ENCODE results near the gene COL16A1. TPM values are rescaled to one million over a fixed set of nuclear protein-coding genes. Genes with fewer than 3 reads are reported as not detected.

Gene COL16A1
- total RNA-seq, 1 donor from 2014 or later: 1.9 TPM

DNA sequence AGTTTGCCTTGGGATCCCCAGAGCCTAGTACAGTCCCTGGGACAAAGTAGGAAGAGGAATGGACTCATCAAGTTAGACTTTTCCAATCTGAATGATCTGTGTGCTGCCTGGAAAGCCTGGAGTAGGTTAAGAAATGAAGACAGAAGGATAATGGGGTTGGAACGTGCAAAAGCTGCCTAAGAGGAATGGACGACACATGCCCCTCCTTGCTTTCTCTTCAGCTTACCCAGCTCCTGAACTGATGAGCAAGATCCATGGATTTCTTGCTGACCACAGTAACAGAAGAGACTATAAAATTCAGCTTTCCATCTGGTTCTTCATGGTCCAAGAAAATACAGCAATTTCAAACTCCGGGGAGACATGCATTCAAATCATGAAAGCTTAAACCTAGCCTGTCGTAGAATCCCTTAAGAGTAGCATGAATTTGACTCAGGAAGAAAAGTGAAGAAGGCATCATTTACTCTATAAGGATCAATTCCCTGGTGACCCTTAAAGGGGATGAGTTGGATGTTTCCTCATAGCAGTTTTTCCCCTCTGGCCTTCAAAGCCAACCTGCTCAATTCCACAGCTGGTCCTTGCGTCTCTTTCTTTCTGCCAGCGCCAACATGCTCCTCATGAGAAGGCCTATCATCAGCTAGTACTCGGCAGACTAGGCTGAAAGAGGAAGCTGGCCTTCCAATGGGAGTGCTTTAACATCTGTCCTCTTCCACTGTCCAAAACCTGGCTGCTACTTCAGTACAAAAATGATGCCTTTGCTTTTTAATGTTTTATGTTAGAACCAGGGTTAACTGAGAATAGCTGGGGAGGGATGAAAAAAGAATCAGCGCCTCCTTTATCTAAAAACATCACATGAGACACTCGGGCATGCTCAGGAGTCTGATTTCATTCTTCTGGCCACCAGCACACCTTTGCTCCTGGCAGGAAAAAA, 53.4 kb downstream of the COL16A1 start:
- DNase-seq (ENCODE audit: low spot score): no peak
- ATAC-seq: no peak

DNA sequence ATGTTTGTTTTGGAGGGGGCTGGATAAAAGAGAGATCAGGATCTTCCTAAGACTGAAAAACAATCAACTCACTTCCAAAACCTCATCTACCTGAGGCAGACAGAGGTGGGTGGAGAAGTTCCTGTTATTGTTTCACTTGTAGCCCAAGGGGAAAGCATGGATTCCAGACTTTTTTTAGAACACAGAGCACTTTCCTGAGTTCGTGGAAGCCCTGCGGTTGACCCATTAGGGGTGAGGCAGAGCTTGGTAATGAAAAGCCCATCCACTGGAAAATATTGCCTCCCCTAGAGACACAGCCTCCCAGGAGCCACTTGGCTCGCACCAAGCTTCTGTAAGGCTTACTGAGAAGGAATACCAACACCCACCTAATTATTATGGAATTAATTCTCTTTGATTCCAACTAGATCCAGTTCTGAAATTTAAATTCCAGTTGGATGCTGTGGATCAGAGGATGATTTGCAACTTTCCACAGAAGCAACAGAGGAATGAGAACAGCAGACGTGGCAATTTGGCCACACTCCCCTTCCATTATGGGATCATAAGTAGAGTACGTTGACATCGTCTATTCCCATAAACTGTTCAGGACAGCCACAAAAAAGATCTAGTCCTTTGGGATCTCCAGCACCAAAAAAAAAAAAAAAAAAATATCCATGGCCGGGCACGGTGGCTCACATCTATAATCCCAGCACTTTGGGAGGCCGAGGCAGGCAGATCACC, 55.0 kb downstream of the COL16A1 start:
- ATAC-seq (no peak), DNase-seq (ENCODE audit: low spot score) (no peak)

GRCh38 chr1:31648190-31648589, 55.6 kb downstream of the COL16A1 start:
- DNase-seq (ENCODE audit: low spot score) (no peak), ATAC-seq (no peak)

- ATAC-seq (no peak), DNase-seq (ENCODE audit: low spot score) (no peak)
These were observed 56.7 kb downstream of the COL16A1 start for GRCh38 chr1:31647106-31647505.

- DNase-seq (ENCODE audit: low spot score): no peak
- no peak for ATAC-seq
These were observed 57.4 kb downstream of the COL16A1 start for GRCh38 chr1:31646259-31646960.

- ATAC-seq (no peak), DNase-seq (ENCODE audit: low spot score) (no peak)
These were observed 58.6 kb downstream of the COL16A1 start for GRCh38 chr1:31645274-31645568.

DNA sequence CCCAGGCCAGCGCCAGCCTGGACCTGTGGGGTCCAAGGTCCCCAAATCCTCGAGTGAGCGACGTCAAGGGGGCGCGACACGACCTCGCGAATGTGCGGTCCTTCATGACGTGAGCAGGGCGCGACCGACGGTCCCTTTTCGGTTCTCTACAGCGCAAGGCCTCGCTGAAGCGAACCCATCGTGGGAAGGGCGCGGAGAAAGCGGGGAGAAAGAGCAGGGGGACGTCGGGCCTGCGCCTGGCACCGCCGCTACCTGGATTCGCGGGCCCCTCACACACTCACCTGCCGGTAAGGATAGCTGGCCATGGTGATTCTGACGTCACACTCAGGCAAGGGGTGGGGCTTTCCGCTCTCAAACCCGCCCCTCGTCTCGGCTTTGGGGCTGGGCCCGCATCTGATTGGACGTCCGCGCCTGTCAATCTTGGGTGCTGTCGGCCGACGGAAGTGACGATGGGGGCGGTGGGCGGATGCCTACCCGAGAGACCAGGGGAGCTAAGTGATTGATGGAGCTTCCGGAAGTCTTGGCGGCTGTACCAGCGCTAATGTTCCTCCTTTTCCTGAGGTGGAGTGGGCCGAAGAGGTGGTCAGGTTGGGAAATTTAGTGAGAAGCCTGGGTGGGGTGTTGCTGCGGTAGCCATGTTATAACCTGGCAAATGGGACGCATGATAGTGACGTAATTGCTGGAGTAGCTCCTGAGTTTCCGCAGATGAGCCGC, 59.1 kb downstream of the COL16A1 start, which contains the start of gene PEF1:
TSS of gene PEF1 (minus strand) at position 317 of the 714 bp plus-strand sequence. CDS start at position 305, 12 bp downstream.
- ATAC-seq: peak; percentile 97
- DNase-seq (ENCODE audit: low spot score): peak; percentile 99

- ATAC-seq (no peak), DNase-seq (ENCODE audit: low spot score) (no peak)
These were observed 59.7 kb downstream of the COL16A1 start for GRCh38 chr1:31643976-31644559.

GRCh38 chr1:31642897-31643296, 60.9 kb downstream of the COL16A1 start:
- ATAC-seq: no peak
- no peak for DNase-seq (ENCODE audit: low spot score)

DNA sequence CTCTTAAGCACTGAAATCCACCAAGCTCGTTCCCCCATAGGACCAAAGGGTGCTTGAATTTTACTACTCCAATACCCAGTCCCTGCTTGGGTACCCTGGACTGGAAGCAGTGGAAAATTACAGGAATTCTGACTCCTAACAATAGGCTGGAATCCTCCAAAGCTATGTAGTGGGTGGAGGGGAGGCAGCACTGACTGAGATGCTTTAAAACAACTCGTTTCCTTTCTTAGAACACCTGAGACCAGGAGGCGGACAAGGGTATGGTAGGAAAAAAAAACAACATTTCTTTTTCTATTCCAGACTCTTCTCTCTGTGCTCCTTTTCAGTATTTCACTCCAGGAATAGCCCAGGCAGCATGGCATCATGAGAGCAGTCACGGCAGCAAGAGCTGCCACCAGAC, 61.5 kb downstream of the COL16A1 start:
- ATAC-seq (no peak), DNase-seq (ENCODE audit: low spot score) (no peak)

GRCh38 chr1:31640964-31641363, 62.9 kb downstream of the COL16A1 start:
- no peak for DNase-seq (ENCODE audit: low spot score)
- ATAC-seq: no peak

DNA sequence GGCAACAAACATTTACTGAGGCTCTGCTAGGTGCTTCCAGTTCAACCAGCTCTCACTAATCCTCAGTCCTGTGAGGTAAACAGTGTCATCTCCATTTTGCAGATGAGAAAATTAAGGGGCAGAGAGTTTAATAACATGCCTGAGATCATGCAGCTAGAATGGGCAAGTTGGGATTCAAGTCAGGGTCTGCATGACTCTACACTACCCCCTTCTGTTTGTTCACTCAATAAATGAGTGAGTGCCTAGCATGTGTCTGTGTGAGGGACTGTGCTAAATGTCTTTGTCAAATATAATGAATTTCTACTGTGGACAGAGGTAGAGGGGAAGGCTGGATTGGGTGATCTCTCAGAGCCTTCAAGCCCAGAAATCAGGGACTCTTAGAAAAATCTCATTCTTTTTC, 63.6 kb downstream of the COL16A1 start:
- no peak for DNase-seq (ENCODE audit: low spot score)
- ATAC-seq: no peak

DNA sequence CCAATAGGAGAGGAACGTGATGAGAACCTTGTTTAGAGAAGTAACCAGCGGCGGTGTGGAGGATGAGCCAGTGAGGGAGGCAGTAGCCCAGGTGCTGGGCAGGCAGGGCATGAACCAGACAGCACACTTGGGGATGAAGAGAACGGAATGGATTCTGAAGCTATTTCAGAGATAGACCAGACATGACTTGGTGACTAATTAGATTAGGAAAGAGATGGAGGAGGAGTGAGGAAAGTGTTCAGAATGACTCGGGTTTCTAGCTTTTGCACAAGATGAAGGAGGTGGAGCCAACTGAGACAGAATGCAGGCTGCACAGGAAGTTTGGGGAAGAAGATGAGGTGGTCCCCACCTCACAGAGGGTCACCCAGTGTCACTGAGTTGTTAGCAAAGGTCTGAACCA, 64.3 kb downstream of the COL16A1 start:
- ATAC-seq: no peak
- no peak for DNase-seq (ENCODE audit: low spot score)

GRCh38 chr1:31637915-31638673, 65.7 kb downstream of the COL16A1 start:
- ATAC-seq (no peak), DNase-seq (ENCODE audit: low spot score) (no peak)

GRCh38 chr1:31633117-31633516, 70.7 kb downstream of the COL16A1 start:
- peak; percentile 44 for ATAC-seq
- no peak for DNase-seq (ENCODE audit: low spot score)

DNA sequence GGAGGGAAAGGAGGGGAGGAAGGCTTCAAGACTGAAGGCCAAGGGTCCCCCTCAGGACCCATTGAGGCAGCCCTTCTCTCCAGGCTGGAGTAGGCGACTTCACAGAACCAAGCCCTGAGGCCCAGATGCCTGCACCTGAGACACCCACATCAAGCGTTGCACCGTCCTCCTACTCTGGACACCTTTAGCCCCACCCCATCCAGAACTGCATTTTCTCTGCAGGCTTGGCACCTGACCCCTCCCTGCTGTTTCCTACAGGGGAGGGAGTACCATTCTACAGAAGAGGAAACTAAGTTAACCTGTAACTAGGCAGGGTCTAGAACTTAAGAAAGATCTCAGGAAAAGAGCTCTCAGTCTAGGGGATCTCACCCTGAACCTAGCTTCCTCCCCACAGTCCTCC, 71.2 kb downstream of the COL16A1 start:
- DNase-seq (ENCODE audit: low spot score) (no peak), ATAC-seq (no peak)

GRCh38 chr1:31628931-31629556, 74.8 kb downstream of the COL16A1 start:
- DNase-seq (ENCODE audit: low spot score): no peak
- ATAC-seq: no peak

- ATAC-seq (no peak), DNase-seq (ENCODE audit: low spot score) (no peak)
These were observed 75.8 kb downstream of the COL16A1 start for GRCh38 chr1:31627930-31628559.
